GM10847 (cell line): ENCODE data around the gene EFNA4.

Source experiments
- POLR2A ChIP-seq: IDR thresholded peaks from 2 replicates; pipeline ENCODE4 v1.6.1; 2011; ENCODE audit not compliant: insufficient read length; ENCODE audit errors: extremely low read depth

The EFNA4 gene

DNA sequence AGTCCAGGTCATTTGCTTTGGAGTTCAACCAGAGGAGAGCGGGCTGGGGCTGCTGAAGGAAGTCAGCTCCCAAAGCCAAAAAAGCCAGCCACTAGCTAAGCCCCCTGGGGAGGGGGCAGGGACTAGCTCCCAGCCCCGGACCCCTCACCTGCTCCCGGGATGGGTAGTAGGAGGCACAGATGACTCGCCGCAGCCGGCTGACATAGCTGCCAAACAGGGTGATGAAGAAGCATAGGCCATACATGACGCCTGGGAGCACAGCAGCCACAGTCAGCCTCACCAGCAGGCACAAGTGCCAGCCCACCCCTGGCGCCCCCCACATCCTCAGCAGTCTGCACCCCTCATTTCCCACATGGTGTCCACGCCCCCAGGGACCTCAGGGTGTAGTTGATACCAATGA lies 37.4 kb upstream of the EFNA4 start:
- no peak for TF ChIP-seq POLR2A

DNA sequence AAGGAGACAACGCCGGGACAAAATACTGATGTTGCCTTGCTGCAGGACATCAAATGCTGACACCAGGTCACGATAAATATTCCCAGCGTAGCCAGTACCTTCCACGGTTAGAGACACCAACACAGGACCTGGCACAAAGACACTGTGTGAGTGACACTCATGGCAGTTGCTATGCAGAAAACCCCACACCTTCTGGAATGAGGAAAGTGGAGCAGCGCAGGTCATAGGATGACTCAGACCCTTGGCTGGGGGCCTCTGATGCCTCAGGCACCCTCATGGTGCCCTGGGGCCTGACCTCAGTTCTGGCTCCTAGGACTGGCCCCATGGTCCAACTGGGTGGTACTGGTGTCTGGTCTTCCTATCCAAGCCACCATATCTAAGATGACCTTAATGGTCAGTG lies 37.0 kb upstream of the EFNA4 start:
- no peak for TF ChIP-seq POLR2A

DNA sequence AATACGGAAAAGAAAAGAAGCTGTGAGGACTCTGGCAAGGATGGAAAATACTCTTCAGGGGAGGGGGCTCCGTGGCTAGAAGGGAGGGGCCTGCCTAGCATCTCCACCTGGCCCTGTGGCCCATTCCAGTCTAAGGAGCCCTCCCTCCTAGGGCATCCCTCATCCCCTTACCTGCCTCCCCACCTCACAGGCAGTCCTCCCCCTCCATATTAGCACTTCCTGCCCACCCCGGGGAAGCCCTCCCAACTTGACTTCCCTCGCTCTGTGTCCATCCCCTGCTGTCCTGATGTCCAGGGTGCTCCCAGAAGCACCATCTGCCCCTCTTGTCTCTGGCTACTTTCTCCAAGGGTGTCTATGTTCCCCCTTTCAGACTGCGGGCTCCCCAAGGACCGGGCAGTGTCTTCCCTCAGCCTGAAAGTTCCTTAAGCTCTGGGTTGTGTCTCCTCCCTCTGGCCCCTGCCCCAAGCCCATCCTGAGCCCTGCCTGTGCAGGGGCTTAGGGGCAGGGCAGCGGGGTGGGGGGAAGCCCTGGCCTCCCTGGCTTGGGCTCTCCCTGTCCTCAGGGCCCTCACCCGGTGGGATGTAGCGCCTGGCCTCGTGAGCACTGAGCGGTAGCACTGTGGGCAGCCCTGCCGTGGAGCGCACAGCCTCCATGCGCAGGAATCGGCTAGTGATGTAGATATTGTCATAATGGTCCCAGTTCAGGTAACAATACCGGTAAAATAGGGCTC lies 33.9 kb upstream of the EFNA4 start:
- TF ChIP-seq POLR2A: no peak

DNA sequence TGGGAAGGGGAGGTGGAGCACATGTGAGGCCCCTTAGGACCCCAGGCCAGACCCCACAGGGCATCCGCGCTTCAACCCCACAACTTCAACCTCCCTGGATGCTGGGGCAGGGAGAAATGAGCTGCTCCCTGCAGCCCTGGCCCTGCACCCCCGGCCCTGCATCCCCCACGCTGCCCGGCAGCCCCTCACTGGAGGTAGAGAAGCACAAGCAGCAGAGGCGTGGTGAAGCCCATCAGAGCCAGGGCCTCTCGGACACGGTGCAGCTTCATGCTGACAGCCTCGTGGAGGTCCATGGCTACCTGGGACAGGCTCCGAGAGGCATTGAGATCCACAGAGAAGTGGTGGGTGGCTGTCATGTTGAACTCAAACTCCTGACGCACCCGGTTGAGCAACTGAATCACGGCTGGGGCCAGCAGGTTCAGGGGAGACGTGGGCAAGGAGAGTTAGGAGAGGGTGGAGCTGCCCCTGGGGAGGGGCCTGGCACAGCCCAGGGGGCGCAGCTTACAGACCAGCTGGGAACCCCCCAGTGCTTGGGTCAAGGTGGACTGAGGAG lies 33.2 kb upstream of the EFNA4 start:
- TF ChIP-seq POLR2A: no peak

DNA sequence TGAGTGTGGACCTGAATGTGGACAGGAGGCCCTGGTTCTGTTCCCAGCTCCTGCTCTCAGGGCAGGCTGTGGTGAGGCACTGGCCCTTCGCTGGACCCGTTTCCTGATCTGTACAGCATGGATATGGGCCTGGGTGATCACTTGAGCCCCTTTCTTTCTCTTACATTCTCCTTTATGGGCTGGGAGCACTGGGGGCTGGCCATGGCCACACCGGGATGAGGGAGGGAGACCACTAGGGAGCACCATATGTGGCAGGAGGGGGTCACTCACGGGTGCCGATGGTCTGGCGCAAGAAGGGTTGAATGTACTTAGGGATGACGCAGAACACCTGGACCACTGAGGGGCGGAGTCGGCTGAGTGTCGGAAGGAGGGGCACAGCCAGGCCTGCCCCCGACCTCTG lies 32.6 kb upstream of the EFNA4 start:
- TF ChIP-seq POLR2A: no peak

DNA sequence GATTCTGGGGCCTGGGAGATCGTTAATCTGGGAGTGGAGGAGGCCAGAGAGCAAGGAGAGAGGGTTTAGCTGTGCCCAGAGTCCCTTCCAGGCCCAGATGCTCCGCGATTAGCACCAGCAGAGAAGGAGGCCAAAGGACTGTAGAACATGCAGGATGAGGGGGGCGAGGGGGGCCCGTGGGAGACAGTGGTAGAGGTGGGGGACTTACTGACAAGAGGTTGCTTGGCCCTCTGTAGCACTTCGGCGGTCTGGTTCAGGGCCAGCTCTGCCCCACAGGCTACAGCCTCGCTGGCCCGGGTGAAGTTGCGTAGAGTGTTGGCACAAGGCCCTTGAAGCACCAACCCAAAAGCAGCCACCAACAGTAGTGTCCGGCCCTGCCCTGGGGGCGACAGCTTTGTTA lies 30.7 kb upstream of the EFNA4 start:
- TF ChIP-seq POLR2A: no peak

DNA sequence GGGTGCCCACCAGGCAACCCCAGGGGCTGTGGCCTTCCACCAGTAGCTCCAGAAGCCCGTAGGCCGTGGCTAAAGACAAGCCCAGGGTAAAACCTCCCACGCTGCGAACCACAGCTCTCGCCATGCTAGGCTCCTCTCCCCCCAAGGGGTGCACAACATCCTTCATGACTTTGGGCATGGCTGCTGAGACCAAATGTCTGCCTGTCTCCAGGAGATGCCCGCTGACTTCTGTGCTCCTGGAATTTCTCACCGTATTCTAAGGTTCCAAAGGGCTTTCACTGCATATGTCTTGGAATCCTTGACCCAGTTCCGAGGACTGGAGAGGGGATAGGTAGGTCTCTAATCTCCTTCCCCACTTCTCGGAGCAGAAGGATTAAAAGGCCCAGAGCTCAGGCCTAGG lies 30.0 kb upstream of the EFNA4 start, which contains the start of the genes DCST1 and DCST2:
TSS of gene DCST1 (plus strand) at position 301 of the 400 bp plus-strand sequence. CDS start 213 bp downstream, outside the sequence.
TSS of gene DCST2 (minus strand) at position 258 of the 400 bp plus-strand sequence. CDS start at position 178, 80 bp downstream.
- no peak for TF ChIP-seq POLR2A

DNA sequence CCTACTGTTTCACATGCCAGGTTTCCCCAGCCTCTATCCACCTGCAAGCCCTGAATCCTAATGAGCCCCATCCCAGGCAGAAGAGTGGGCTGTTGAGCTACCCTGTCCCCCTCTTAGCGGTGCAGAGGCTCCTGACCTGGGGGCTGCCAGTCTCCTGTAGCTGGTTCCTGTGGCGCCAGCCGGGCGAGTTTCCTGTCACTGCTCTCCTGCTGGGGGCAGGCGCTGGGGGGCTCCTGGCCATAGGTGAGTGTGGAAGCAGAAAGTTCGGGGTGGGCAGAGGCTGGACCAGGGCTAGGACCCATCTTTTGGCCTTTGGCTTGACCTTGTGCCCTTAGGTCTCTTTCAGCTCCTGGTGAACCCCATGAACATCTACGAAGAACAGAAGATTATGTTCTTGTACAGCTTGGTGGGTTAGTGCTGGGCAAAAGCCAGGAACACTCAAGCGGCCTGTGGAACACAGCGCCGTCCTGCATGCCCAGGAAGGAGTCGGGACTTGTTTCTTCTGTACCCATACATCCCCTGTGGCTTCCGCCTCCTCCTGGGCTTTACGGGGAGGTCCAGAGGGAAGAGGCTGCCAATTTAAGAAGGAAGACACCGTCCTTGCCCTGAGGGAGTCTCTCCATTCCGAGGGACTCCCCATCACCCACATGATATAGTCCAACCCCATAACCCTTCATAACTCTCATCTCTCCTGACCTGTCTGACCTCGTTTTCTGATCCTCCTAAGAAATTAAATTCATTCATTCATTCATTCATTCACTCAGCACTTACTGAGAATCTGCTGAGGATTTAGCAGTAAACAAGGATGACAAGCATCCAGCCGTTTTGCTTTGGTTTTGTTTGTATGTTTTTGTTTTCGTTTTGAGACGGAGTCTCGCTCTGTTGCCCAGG lies 29.0 kb upstream of the EFNA4 start:
- no peak for TF ChIP-seq POLR2A

DNA sequence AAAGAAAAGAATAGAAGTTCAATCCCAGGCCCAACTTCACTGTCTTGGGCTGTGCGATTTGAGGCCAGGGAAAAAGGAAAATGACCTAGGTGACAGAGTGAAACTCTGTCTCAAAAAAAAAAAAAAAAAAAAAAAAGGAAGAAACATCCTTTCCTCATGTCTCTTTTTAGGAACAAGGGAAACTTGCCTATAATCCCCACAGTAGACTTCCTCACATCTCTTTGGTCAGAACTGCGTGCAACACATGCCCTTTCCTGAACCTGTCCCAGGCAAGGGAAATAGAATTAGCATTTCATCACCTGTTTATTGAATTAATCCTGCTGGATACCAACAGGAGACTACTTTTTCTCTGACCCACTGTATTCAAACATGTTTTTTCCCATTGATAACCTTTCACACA lies 27.6 kb upstream of the EFNA4 start:
- TF ChIP-seq POLR2A: no peak

DNA sequence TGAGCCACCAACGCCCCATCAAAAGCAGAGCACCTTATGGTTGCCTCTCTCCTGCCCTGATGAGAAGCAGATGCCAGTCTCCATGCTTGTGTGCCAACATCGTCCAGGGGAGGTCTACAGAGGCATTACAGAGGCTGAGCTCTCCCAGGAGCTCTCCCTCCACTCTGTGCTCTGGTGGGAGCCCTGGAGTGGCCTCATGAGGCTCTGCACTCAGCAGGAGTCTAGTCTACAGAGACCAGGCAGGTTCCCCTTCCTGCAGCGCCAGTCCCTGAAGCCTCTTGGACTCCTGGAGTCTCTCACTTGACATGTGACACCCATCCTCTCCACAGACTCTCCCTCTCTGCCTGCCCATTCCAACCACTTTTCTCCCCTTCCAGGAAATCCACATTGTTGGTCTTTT lies 26.5 kb upstream of the EFNA4 start:
- TF ChIP-seq POLR2A: no peak

DNA sequence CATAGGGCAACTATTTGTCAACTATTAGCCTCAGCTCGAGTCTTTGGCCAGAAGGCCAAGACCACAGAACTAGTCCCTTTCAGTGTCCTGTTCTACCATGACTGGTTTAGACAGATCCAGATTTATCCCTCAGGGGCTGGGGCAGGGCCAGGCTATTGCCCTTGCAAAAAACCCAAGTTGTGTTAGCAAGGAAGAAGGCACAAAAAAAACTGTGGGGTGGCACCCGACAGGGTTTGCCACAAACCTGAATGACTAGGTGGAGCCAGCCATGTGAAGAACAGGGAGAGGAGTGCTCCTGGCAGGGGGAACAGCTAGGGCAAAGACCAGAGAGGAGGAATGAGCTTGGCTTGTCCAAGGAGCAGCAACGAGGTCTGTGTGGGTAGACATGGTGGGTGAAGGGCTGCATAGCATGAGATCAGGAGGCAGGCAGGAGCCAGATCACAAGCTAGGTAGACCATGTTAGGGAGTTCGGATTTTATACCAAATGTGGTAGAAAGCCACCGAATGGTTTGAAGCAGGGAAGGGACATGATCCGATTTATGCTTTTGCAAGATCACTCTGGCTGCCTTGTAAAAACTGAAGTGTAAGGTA lies 25.6 kb upstream of the EFNA4 start:
- no peak for TF ChIP-seq POLR2A

DNA sequence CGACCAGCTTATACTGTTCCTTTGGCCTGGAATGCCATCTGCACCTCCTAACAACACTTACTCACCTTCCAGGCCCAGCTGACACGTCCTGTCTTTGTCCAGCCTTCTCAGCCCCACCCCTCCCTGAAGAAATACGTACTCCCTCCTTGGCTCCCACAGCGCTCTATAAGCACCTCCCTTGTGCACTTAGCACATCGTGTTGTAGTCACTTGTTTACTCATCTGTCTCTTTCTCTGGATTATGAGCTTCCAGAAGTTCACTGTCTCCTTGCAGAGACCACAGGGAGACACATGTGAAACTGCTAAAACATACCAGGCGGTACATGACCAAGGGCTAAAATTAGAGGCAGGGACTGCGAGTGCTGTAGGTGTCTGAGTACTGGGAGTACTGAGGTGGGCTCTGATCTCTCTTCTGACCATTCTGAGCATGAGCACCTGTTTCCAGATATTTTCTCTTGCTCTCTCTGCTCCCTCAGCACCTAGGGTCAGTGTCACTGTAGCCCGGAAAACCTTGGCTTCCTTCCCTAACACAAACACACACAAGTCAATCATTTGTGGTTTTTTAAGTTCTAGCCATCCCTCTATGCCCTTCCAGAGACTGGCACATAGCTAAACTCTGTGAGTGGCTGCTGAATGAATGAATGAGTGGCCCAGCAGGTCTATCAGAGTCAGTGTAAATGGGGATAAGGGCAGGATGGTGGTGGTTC lies 24.8 kb upstream of the EFNA4 start:
- TF ChIP-seq POLR2A: no peak

DNA sequence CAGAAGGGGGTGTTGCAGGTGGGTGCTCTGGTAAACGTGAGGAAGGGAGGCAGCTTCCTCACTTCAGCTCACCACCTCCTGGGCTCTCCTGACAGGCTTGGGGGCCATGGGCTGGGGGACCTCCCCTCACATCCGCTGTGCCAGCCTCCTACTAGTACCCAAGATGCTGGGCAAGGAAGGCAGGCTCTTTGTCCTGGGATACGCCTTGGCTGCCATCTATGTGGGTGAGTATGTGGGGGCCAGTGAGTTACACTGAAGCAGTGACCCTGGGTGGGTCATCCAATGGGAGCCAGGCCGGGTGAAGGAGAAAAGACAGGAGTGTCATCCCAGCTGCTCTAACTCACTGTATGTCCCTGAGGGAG lies 24.3 kb upstream of the EFNA4 start:
- TF ChIP-seq POLR2A: no peak

DNA sequence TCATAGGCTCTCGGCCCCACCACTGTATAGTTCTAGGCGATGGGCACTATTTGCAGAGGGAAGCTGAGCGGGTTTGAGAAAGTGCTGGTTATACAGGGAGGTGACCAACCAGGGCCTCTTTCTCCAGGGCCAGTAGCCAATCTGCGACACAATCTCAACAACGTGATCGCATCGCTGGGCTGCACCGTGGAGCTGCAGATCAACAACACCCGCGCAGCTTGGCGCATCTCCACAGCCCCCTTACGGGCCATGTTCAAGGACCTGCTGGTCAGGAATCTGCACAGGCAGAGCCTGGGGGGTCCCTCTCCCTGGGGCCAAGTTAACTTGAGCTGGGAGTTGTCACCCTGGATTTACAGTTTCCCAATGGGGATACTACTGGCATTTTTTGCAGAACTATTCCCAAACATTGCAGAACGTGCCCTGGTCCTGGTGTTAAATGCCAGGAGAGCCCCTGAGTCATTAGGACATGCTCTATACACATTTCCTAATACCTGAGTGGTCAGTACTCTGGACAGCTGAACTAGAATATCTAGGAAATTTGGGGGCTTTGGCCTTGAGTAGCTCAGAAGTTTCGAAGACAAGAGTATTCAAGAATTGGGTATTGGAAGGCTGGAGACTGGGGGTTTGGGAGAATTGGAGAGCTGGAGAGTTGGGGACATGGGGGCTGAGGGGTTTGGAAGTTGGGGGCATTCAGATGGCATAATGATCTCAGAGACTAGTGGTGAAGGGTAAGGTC lies 23.0 kb upstream of the EFNA4 start:
- no peak for TF ChIP-seq POLR2A
